Renal cortical epithelial cell (primary cell): ENCODE data around the gene SEC24C. TPM values are rescaled to one million over a fixed set of nuclear protein-coding genes. Genes with fewer than 3 reads are reported as not detected.
"Not testable (repeated sequence)": the region's sequence is repeated elsewhere in the genome, so short reads cannot be mapped to it uniquely, and the experiment has no call there.

Experiments used
- DNase-seq: peaks from one replicate; pipeline ENCODE4 v3.0.0-alpha.2; 2011; ENCODE audit warnings: low read depth
- total RNA-seq: library from RNA; depleted of rRNA; stranded (reverse); fragments of >200 nt; gene quantifications from 2 replicates; pipeline ENCODE4 v1.2.3, GENCODE V29; 2014

SEC24C gene
- total RNA-seq, 1 donor from 2014 or later = 84.6 TPM

GRCh38 chr10:73731588-73732375, 12.4 kb upstream of the SEC24C start:
- no peak for DNase-seq

- DNase-seq = no peak
Observed at GRCh38 chr10:73732426-73732825, 11.7 kb upstream of the SEC24C start.

- DNase-seq = no peak
Observed at GRCh38 chr10:73732931-73733623, 11.1 kb upstream of the SEC24C start.

DNA sequence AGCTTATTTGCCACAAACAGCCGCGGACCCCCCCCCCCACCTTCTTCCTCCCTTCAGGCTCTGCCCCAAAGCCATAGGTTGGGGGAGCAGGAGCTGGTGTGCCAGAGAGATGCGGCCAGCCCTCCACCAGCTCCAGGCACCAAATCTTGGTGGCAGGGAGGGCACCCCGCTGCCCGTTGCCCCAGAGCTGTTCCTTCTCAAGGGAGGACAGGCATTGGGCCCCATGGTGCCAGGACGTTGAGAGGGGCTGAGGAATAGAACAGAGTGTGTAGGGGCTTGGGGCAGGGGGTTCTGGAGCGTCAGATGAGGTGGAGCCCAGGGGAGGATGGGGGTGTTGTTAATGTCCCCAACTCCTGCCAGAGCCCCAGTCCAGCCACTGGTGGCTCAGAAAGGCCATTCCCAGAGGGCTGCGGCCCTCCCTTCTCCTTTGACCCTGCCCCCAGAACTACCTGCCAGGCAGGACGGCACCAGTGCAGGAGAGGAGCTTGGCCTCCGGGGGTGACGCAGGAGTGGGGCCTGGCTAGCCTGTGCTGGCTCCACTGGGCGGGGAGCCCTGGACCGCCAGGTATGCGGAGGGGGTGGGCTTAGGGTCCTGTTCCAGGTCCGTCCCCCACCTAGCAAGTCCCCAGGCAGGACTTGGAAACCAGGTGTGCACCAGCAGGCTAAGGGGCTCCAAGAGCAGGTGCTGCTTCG, 10.0 kb upstream of the SEC24C start:
- no peak for DNase-seq

GRCh38 chr10:73734796-73735305, 9.3 kb upstream of the SEC24C start:
- no peak for DNase-seq

DNA sequence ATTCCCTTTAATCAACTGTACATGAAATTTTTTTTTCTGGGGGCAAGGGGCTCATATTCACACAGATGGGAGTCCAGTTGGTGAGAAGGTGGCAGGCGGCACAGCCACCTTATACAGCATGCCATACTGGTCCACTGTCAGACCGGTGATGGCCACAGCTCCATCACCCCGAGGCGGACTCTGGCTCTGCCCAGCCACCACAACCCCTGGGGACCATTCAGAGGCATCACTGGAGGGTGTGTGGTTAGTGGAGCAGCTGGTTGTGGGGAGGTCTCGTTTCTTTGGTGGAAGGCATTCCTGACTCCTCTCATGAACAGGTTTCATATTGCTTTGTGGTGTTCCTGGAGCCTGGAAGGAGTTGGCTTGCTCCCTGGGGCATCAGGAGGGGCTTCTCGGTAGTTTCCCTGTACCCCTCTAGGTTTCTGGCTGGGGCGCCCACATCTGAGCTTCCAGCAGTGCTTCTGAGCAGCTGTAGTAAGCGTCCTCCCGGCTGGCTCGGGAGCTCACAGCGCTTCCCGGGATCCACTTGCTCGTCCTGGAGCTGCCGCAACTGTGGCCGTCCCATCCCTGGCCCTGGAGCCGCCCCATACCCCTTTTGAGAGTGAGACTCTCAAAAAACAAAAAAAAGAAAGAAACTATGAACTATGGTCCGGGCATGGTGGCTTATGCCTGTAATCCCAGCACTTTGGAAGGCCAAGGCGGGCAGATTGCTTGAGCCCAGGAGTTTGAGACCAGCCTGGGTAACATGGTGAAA, 3.5 kb upstream of the SEC24C start:
- DNase-seq = not testable (repeated sequence)

DNA sequence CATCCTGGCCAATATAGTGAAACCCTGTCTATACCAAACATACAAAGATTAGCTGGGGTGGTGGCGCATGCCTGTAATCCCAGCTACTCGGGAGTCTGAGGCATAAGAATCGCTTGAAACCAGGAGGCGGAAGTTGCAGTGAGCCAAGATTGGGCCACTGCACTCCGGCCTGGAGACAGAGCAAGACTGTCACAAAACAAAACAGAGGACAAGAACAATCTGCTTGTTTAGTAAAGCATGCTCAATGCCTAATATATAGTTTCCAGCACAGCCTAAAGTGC, 1.8 kb upstream of the SEC24C start:
- no peak for DNase-seq

DNA sequence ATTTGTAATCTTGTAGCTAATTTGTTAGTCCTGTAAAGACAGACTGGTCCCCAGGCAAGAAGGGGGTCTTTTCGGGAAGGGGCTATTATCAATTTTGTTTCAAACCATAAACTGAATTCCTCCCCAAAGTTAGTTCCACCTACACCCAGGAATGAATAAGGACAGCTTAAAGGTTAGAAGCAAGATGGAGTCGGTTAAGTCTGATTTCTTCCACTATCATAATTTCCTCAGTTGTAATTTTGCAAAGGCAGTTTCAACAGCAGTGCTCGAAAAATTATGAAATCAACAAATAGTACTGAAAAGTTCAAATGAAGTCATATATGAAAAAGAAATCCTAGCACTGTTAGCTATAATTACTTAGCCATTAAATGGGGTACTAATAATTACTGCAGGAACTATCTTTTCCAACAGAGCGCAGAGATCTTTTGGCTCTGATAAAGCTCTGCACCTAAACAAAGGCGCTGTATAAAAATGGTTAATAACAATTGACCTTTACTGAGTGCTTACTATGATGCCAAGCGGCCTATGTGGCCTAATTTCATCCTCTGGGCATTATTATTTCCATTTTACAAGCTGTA, 756 bp upstream of the SEC24C start:
- no peak for DNase-seq

GRCh38 chr10:73744664-73744975, 448 bp downstream of the SEC24C start:
- DNase-seq = peak; percentile 43

- no peak for DNase-seq
Observed at GRCh38 chr10:73746721-73747120, 2.5 kb downstream of the SEC24C start.

DNA sequence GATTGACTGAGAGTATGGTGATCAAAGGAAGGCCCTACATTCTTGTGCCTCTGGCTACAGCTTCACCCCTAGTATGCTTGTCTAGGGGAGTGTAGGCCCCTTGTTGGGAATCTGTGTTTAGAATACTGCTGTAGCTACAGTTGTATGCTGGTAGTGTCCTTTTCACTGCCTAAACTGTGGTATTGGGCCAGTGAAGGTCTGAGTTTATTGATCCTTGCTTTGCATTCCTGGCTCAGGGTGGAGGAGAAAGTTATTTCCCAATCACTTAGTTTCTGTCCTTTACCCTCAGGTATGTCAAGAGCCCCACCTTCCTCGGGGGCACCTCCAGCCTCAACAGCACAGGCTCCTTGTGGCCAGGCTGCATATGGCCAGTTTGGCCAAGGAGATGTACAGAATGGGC, 6.6 kb downstream of the SEC24C start:
- DNase-seq = no peak

DNA sequence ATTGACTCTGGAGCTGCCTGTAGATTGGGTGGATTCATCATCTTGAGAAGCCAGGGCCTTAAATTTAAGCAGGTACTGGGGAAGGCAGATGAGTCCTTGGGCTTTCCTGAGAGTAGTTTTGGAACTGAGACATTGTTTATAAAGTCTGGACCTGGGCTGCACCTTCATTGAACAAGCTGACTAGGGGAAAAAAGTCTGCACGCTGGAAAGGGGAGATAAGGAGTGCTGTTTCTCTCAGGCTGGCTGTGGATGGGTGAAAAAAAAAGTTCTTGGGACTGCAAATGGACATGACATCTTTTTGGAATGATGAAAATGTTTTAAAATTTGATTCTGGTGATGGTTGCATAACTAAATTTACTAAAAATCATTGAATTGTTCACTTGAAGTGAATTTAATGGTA, 12.0 kb downstream of the SEC24C start:
- DNase-seq = no peak

GRCh38 chr10:73758704-73759511, 14.7 kb downstream of the SEC24C start:
- no peak for DNase-seq

DNA sequence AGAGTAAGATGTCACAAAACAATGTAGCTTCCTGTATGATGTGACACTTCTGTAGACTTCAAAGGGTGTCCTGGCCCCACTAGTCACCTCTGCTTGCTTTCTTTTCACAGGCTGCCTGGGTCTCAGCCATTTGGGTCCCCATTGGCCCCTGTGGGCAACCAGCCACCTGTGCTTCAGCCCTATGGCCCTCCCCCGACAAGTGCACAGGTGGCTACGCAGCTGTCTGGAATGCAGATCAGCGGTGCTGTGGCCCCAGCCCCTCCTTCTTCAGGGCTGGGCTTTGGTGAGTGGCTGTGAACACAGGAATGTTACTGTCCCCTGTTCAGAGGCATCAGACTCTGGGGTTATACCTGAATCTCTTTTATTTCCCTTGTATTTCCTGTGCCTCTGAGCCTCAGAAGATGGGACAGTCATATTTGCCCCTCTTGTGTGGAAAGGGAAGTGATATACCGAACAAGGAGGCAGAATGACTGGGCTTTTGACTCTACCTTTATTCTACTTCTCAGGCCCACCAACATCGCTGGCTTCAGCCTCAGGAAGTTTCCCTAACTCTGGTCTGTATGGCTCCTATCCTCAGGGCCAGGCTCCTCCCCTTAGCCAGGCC, 15.4 kb downstream of the SEC24C start:
- no peak for DNase-seq

GRCh38 chr10:73761781-73762180, 17.6 kb downstream of the SEC24C start:
- DNase-seq = no peak

DNA sequence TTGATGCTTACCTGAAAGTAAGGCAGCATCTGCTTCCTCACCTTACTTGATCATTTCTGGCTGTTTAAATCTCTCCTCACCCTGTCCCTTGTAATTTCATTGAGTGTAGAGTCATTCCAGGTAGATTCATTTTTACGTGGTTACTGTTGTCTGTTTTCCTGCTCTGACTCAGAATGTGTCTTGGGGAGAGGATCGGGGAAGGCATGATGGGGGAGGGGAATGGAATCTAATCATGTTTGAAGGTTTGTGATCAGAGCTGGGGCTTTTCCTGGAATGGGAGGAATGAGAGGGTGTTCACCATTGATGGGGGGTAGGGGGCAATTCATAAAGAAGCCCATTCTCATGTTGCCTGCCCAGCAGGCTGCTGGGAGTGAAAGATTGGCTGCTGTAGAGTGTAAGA, 18.7 kb downstream of the SEC24C start:
- DNase-seq = peak; percentile 64

- DNase-seq = no peak
Observed at GRCh38 chr10:73763343-73763742, 19.2 kb downstream of the SEC24C start.

DNA sequence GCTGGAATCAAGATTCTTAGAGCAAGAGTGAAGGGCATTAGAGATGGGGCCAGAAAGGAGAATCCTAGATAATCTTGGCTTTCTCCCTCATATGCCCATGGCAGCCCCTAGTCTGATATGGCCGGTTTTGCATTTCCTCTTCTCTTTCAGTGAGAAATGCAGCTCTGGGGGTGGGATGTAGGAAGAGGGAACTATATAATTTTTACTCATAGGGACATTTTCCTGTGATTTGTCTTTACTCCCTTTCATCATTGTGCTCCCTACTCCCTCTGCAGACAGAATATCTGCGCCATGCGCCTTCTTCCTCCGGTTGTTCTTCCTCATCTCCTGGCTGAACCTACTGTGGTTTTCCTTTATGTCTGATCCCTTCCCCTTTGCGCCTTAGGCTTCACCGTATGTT, 20.9 kb downstream of the SEC24C start:
- DNase-seq = no peak

- DNase-seq = no peak
Observed at GRCh38 chr10:73768881-73769280, 24.7 kb downstream of the SEC24C start.

DNA sequence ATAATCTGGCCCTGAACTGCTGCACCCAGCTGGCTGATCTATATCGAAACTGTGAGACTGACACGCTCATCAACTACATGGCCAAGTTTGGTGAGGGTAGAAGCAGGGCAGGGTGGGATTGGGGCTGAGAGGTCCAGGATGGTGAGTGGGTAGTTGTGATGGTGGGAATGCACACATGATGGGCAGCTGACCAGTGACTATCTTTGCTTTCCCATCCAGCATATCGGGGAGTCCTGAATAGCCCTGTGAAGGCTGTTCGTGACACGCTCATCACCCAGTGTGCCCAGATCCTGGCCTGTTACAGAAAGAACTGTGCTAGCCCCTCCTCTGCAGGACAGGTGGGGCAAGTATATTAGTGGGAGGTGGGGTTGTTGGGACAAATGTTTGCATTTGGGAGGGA, 25.2 kb downstream of the SEC24C start:
- no peak for DNase-seq
